Measurements from ENCODE around the gene SPATC1L.

DNA sequence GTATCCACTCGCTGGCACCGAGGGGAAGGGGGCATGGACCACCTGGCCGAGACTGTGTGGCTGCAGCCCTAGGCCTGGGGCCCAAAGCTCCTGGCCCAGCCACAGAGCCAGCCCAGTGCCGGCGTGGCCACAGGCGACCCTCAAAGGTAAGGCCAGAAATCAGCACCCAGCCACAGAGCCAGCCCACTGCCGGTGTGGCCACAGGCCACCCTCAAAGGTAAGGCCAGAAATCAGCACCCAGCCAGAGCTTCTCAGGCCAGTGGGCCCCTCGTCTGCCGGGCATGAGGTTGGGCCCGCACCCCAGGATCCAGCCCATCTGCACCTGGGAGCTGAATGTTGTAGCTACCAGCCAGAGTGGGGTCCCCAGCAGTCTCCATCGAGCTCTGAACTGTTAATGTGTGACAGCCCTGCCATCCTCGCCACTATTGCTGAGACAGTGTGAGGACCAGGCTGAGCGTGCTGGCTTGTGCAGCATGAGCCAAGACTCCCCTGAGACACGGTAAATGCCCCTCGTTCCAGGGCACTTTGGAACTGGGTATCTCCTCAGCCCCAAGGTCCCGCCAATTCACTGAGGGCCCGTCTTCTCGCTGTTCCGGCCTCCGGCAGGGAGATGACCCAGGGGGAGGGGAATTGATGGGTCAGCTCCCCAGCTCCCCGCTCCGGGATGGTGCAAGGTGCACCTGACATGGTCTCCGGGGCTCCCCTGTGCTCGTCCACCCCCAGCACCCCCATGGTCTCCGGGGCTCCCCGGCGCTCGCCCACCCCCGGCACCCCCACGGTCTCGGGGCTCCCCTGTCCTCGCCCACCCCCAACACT, 24.2 kb downstream of the SPATC1L start:
- TF ChIP-seq, protein P1, sequence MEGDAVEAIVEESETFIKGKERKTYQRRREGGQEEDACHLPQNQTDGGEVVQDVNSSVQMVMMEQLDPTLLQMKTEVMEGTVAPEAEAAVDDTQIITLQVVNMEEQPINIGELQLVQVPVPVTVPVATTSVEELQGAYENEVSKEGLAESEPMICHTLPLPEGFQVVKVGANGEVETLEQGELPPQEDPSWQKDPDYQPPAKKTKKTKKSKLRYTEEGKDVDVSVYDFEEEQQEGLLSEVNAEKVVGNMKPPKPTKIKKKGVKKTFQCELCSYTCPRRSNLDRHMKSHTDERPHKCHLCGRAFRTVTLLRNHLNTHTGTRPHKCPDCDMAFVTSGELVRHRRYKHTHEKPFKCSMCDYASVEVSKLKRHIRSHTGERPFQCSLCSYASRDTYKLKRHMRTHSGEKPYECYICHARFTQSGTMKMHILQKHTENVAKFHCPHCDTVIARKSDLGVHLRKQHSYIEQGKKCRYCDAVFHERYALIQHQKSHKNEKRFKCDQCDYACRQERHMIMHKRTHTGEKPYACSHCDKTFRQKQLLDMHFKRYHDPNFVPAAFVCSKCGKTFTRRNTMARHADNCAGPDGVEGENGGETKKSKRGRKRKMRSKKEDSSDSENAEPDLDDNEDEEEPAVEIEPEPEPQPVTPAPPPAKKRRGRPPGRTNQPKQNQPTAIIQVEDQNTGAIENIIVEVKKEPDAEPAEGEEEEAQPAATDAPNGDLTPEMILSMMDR (IDR thresholded peaks at IDR 0.05), result no peak
- no peak for TF ChIP-seq ZSCAN20 (CRISPR knock-in tag; IDR thresholded peaks at IDR 0.05)
- TF ChIP-seq SREBF2 (IDR thresholded peaks at IDR 0.05), result no peak
- TF ChIP-seq SMC3 (IDR thresholded peaks at IDR 0.05), result no peak
- TF ChIP-seq ZC3H11A (IDR thresholded peaks at IDR 0.05), result no peak
- TF ChIP-seq ZFP36 (IDR thresholded peaks at IDR 0.05; ENCODE audit: borderline replicate concordance, partially characterized antibody), result no peak
- TF ChIP-seq CHD2 (IDR thresholded peaks at IDR 0.05; ENCODE audit: low read length, partially characterized antibody), result no peak
- no peak for TF ChIP-seq KDM1A (IDR thresholded peaks at IDR 0.05; ENCODE audit: low read depth)
